DMS114 treated with DMSO at 0.1 percent for 48 hours (cell line): ENCODE data around the gene CHST2.
"Not testable (repeated sequence)": the region's sequence is repeated elsewhere in the genome, so short reads cannot be mapped to it uniquely, and the experiment has no call there.

Source experiments
- DNase-seq: peaks from one replicate; lab custom pipeline; 2025; ENCODE audit not compliant: unreplicated experiment; lab: John Stamatoyannopoulos, UW

The CHST2 gene

GRCh38 chr3:143165211-143165610 lies 45.6 kb downstream of the CHST2 start:
- DNase-seq, result no peak

- not testable (repeated sequence) for DNase-seq
Observed at GRCh38 chr3:143165612-143166285, 46.2 kb downstream of the CHST2 start.

GRCh38 chr3:143166376-143166775 lies 46.8 kb downstream of the CHST2 start:
- no peak for DNase-seq

GRCh38 chr3:143167969-143168854 lies 48.6 kb downstream of the CHST2 start:
- DNase-seq, result no peak

- no peak for DNase-seq
Observed at GRCh38 chr3:143168855-143169192, 49.3 kb downstream of the CHST2 start.

GRCh38 chr3:143170074-143170473 lies 50.5 kb downstream of the CHST2 start:
- DNase-seq, result no peak

GRCh38 chr3:143170676-143171075 lies 51.1 kb downstream of the CHST2 start:
- DNase-seq, result no peak

- no peak for DNase-seq
Observed at GRCh38 chr3:143171141-143171980, 51.8 kb downstream of the CHST2 start.

- DNase-seq, result no peak
Observed at GRCh38 chr3:143172062-143172794, 52.7 kb downstream of the CHST2 start.

GRCh38 chr3:143172795-143173145 lies 53.2 kb downstream of the CHST2 start:
- DNase-seq, result no peak

GRCh38 chr3:143173242-143173641 lies 53.7 kb downstream of the CHST2 start:
- DNase-seq, result no peak
